Forelimb muscle (tissue), 1 donor: ENCODE data around the gene RBP3. TPM values are rescaled to one million over a fixed set of nuclear protein-coding genes. Genes with fewer than 3 reads are reported as not detected.

Experiments used
- DNase-seq: peaks from one replicate; pipeline ENCODE4 v3.0.0-alpha.2; 2013; ENCODE audit warnings: low read depth
- polyA plus RNA-seq: library from polyadenylated mRNA; unstranded; fragments of 120-200 nt; gene quantifications from one replicate; pipeline ENCODE4 v1.2.1, GENCODE V29; 2013; ENCODE audit not compliant: insufficient read length

RBP3 gene
- polyA plus RNA-seq, 1 donor, result 0.09 TPM

DNA sequence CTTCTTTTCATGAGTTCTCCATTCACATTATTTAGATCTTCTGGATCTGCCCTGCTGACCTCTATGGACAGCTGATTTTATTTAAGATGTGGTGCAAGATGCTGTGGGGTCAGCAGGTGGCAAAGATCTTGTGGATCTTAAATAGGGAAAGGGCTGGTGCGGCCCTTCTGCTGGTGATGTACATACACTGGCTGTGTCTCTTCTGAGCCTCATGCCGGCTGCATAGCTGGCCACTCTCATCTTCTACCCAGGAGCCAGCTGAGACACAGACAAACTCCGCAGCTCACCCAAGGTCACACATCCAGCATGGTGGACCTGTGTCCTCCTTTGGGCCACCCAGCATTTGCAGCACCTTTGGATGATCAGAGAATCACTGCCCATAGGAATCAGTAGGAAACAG is 9.7 kb downstream of the RBP3 start:
- no peak for DNase-seq

DNA sequence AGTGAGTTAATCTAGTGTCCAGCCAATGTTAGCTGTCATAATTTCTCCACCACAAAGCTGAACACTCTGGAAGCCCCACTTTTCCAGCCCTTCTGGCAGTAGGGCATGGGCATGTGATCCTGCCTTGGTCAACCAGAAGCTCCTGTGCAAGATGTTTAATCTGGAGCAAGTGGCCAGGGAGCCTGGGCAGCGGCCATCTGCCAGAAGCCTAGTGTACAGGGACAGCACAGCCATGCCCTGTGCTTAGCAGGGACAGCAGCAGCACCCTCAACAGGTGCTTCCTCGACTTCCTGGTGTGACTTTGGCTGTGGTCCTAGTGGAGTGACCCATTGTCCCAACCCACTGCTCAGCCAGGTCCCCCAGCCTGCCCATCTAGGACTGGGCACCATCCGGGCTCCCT is 10.3 kb downstream of the RBP3 start:
- no peak for DNase-seq

DNA sequence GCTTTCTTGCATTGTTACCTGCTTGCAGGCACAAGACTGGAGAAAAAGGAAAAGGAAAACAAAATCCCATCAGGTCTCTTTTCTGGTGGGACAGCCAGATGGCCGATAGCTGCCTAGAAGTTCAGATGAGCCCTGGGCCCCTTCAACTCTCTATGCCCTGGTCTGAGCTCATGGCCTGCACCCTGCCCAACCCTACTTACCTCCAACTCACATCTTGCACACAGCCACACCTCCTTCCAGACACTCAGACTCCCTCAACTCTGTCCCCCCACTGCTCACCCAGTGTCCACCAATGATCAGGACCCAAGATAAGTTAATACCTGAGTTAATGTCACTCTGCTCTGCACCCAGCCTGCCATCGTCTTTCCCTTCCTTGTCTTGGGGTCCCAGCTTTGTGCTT is 10.9 kb downstream of the RBP3 start:
- no peak for DNase-seq

DNA sequence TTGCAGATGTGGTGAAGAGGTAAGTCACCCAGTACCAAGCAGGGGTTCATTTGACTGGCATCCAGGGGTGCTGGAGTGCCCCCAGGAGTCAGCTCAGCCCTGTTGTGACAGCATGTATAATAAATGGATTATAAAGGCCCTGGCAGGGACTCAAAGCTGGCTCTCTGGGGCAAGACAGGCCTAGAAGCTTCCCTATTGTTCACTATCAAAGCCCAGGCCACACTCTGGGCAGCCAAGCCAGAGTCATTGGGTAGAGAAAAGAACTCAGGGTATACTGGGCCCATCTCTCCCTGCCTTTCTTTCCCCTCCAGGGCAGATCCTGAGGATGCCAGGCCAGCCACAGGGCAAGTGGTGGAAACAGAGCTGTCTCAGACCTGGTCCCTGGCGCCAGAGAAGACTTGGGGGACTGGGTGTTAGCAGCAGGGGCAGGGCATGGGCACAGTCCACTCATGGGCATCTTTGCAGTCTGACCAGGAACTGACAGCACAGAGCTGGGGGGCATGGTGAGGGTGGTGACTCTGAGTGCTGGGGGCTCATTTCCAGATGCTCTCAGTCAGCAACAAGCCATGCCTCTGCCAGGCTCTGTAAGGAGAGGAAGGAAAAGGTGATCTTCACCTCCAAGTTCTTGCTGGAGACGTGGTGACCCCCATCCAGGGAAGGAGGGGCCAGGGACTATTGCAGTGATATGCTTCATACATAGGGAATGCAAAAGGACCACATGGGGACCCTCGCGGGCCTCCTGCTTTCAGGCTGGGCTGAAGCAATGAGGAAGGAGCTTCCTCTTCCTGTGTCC is 11.7 kb downstream of the RBP3 start:
- DNase-seq, result no peak

DNA sequence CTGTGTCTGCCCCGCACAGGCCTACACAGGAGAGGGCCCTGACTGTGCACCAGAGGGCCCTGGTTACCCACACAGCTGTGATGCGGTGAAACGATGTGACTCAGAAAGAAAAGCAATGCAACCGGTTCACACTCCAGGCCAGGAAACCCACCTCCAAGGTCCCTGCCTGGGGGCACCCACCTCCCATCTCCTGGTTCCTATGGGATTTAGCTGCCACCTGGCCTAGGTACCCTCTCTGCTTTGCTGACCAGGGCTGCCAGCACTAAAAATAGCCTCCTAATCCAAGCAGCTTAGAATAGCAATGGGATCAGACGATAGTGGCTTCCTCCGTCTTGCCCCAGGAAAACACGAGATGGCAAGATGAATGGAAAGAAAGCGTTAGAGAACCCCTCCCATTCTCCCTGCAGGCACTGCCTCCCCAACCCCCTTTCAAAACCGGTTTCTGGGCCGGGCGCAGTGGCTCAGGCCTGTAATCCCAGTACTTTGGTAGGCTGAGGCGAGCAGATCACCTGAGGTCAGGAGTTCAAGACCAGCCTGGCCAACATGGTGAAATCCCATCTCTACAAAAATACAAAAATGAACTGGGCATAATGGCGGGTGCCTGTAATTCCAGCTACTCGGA is 12.4 kb downstream of the RBP3 start:
- no peak for DNase-seq

DNA sequence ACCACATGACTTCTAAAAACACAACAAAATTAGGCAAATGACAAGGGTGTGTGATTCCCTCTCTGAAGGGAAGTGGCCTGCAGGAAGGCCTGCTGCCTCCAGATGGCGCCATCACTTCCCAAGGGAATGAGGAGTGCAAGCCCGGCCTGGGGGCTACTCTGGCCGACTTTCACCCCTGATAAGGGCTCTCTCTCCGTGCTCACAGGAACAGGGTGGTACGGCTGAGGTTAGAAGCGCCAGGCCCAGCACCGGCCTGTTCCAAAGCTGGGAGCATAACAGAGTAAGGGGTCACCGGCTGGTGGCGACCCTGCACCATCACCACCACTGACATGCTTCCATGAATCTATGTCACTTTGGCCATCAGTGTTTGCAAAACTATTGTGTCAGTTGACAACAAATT is 13.1 kb downstream of the RBP3 start:
- DNase-seq, result no peak

DNA sequence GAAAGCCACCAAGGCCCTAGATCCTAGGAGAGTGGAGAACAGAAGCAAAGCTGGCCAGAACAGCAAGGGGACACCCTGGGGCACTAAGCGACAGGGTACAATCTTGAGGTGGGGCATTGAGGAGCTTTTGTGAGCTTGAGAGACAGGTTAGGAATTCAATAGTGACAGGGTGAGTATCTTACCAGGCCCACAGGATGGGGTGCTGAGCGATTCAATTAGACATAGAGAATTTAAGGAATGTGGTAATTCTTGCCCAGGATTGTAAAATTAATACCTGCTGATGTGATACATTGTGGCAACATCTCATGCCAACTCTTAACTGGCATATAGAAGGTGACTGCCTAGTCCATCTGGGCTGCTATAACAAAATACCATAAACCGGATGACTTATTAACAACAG is 14.0 kb downstream of the RBP3 start:
- DNase-seq, result no peak

DNA sequence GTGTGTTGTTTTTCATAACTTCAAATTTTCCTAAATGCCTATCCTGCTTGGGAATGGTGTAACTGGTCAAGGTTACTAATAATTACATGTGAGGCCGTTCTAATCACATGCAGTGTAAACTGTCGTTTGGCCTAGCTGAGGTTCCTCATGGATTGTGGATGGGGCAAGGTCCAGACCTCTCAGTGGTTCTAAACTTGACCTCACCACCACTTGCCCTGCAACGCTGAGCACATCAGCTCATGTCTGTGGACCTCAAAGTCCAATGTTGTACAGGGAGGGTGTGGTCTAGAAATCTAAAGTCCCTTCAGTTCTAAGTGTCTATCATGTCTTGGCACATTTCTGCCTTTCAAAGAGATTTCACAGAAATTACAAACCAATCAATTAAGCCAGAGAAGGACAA is 15.6 kb downstream of the RBP3 start:
- no peak for DNase-seq

DNA sequence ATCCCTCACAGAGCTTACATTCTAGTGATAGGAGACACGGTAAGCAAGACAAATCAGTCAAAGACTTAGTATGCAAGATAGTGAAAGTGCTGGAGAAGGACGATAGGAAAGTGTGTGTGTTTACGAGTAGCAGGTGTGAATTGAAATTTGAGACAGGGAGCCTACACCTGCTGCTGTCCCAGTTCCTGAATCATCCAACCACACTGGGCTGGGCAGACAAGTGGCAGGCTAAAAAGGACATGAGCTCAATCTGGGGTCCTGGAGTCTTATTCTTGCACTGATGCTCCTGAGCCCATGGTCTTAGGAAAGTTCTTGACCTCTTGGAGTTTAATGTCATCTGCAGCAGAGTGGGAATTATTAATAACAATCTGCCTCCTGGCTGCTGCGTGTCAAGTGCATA is 16.2 kb downstream of the RBP3 start:
- no peak for DNase-seq

DNA sequence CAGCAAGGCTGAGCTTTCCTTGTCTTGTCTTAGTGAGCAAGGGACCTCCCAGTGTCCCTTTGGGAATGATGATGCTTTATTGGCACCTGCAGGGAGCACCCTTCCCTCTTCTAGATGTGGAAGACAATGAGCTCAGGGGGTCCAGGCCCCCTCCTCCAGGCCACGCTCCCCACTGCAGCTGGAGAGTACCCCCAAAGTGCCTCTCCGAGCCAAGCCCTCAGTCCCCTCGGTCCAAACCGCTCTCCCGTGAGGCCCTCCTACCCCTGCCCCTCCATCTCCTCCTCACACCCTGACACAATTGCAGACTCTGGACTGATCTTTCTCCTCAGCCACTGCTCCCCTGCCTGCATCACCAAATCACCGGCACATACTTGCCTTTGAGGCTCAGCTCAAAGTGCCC is 16.7 kb downstream of the RBP3 start:
- no peak for DNase-seq

DNA sequence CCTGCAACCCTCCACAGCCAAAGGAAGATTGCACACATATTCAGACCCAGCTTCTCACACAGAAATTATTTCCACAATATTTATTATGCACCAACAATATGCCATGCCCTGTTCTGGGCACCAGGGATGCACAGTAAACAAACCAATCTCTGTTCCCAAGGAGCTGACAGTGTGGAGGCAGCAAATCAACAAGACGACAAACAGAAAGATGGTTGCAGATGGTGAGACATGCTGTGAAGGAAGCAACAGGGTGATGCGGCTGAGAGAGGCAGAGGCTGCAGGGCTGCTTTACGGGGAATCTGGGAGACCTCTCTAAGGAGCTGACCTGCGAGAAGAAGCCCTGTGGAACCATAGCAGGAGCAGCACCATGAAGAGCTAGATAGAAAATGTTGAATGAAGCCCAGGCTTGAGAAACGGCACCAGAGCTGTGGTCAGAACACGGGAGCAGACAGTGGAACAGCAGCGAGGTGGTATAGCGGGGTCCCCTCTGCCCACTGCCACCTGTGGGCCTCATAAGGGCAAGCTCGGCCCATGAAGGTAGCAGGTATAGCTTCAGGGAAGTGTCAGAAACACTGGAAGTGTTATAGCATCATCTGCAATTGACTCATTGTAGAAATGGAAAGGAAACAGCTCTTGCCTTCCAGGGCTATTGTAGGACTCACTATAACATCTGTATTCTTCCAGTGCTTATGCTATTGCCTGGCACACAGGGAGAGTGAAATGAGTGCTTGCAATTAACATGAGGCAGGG is 17.4 kb downstream of the RBP3 start:
- DNase-seq, result no peak

DNA sequence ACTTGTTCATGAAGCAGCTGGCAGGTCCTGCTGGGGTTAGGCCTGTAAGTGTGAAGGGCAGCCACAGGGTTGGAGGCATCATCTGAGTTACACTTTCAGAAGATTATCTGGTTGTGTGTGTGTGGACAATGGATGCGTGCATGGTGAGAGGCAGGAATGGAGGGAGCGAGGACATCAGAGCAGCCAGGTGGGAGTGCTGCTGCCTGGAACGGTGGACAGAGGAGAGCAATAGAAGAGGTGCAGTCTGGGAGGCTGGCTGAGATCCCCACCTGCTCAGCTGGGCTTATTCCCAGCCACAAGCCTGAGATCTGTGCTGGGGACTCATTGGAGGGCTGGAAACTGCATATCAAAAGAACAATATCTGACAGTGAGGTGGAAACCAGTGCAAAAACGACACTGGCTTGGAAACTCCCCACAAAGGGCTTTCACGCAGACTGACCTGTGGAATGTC is 18.0 kb downstream of the RBP3 start:
- no peak for DNase-seq

DNA sequence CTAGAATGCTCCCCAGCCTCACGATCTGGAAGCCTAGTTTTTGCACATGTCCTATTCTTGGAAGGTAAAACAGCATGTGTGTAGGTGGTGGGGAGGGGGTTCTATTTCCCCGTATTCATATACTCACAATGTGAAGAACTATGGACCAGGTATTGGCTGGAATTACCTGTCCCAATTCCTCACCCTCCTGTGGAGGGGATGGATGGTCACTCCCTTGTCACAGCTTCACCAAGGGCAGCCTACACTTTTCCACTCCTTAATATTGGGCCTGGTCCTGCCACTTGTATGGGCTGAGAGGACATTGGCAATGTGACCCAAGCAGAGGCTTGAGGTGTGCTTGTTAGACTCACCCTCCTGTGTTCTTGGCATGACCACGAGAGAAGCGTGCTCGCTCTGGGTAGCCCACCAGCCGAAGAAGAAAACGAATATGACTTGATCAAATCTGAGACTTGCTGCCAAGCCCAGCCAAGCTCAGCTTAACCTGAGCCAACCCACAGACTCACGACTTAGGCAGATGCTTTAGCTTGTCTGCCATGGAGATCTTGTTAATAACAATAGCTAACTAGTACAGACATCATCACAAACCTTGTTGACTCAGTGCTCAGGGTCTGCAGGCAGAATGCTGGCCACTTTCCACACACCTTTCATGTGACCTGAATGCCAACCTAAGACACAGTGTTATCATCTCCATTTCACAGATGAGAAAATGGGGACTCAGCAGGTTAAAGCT is 18.7 kb downstream of the RBP3 start:
- no peak for DNase-seq

DNA sequence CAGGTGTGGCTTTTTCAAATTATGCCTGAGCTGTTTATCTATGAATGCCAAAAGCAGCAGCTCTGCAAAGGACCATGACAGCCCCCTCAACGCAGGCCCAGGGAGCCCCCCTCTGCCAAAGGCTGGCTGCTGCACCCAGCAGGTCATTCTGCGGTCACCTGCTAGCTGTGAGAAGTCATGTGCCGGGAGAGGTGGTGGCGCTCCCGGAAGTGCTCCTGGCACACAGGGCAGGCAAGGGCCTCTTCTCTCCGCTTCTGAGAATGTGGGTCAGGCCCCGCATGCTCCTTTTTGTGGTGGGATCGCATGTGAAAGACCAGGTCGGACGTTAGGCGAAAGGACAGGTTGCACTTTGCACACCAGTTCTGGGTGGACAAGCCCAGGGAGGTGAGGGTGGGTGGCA is 19.5 kb downstream of the RBP3 start:
- DNase-seq, result no peak

DNA sequence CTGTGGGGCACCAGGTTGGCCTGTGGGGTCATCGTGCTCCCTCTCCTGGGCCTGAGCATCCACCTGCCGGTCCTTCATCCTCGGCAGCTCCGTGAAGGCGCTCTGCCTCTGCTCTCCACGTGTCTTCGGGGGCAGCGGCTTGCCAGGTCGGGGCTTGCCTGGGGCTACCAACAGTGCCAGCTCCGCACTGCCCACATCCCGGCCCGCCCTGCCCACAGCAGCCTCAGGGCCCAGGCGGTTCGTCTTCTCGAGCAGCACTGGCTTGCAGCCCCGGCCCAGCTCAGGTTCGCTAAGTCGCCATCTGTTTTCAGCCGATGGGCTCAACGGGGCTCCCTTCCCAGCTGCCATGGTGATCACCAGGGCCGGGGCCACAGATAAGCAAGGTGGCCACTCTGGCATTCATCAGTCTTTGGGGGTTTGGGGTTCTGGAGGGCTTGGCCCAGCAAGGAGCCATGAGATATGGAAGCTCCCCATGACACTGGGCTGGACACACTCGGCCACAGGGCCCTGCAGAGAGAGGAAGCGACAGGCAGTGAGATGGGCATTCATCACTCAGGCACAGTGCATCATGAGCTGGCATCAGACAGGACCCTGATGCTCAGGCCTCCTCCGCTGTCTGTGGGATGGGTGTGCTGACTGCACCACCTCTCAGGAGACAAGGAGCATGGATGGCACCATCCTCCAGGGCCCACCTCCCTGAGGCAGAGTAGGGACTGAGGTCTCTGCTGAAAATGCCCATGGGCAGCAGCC is 20.4 kb downstream of the RBP3 start:
- DNase-seq, result no peak

DNA sequence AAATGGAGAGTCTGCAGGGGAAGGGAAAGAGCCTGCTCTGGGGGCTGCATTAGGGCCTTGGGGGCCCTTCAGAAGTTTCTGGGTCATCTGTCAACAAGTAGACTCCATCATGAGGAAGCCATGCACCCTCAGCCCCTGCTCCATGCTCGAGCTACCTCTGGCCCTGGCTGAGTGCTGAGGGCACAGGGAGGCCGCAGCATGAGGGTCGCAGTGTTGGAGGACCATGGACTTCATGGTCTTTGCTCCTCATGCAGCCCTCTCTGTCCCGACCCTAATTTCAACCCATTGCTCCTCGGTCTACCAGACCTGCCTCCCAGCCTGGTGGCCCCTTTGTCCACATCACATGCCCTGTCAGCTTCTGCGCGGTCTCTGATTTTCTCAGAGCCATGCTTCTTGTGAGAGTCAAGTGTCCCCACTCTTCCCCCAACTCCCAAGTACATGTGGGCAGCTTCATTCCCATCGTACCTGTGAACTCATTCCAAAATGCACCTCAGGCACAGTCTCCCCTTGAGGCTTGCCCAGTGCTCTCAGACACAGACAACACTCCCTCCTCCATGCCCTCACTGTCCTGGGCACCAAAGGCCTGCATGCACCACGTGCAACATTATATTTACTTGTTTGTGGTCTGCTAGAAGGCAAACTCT is 21.2 kb downstream of the RBP3 start:
- no peak for DNase-seq

DNA sequence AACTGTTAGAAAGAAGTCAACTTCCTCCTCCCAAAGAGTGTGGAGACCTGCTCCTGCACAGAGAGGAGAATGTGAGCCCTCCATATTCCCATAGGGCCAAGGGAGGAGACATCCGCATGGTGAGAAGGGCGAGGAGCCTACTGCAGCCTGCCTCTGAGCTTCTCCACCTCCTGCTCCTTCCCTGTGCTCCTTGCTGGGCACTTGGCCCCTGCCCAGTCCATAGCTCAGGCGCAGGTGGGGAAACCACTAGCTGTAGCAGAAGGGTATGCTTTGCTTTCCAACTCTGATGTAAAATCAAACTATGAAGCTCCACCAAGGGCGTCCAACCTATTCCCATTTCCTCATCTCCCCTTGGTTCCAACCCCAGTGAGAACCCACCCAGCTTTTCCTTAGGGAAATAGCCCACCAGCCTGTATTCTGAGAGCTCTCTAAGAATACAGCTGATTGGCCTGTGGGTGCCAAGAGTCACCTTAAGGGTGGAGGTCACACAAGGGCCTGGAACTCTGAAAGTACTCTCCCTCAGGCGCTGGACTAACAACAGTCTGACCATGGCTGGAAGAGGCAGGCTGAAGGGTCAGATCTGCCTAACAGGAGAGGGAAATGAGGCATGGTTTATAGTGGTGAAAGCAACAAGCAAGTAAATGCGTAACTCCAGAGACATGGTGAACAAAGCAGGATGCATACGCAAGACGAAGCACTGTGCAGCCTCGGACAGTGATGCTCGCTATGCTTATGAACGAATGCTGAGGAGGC is 22.0 kb downstream of the RBP3 start:
- no peak for DNase-seq

DNA sequence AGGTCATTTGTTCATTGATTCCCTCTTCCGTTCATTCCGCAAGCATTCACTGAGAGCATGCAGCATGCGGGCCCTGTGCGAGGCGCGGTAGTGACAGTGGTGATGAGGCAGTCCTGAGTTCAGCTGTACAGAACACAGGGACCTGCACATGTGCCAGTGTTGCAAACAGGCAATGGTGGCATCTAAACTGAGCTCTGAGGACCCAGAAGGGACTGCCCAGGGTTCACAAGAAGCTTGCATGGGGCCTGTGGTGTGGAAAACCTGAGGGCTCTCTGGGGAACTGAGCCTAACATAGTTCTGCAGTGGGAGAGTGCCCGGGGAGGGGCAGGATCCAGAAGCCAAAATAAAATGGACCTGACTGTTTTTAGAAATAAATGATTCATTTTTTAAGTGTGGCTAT is 22.7 kb downstream of the RBP3 start:
- no peak for DNase-seq

DNA sequence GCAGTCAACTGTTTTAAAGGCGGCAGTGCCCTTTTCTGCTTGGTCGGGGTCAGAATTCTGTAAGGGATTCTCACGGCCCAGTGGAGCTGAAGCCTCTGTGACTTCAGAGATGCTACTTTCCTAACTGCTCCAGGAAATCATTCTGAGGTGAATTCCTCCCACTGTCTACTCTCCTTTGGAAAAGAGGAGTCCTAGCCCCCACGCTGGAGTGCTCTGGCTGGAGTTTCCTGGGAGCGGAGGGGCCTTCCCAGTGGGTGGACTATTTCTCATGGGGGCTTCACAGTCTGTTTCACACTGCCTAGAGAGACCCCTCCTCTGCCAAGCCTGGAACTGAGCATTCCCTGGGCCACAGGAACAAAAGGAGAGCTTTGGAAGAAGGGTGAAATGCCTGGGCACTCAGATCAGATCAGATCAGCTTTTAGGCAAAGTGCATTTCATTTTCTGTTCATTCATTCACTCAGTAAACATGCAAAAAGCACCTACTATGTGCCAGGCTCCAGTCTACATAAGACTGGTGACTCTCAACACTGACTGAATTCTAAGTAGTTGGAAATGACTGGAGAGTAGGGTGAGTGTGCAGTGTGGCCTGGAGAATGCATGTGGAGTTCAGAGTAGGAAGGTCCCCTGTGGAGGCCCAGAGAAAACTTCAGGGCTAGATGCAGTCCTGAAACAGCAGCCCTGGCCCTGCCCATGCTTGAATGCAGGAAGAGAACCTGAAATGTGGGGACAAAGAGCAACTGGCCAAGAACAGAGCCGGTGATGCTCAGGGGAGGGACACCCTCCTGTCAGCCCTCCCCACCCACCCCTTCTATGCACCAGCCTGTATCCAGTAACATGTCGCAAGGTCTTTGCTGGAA is 23.7 kb downstream of the RBP3 start:
- no peak for DNase-seq
